Natural killer cell (primary cell): ENCODE results near the gene KCNJ12. TPM values are rescaled to one million over a fixed set of nuclear protein-coding genes. Genes with fewer than 3 reads are reported as not detected.

Experiments used
- ATAC-seq, 3 donors: fragments of 150-1000 bp in 2 of 3; fragments of 200-7000 bp in 1 of 3; cut with Tn5 transposase; 1 replicate in 1 of 3; 2 replicates in 2 of 3; pipeline ENCODE4 v1.10.0; 2021; ENCODE audit warnings: mild to moderate bottlenecking in 2 of 3, moderate library complexity in 2 of 3
- DNase-seq, 2 donors: peaks; one replicate each; pipeline versions ENCODE4 v3.0.0 to v3.0.0-alpha.2; 2013 to 2021; ENCODE audit warnings: mixed read lengths in 1 of 2
- H3K27ac ChIP-seq: one replicate; pipeline ENCODE4 v1.5.1; 2013; ENCODE audit warnings: mild to moderate bottlenecking, low read length
- H3K27me3 ChIP-seq: one replicate; pipeline ENCODE4 v1.6.1; 2013; ENCODE audit warnings: low read length; ENCODE audit not compliant: control insufficient read depth, insufficient read depth
- H3K36me3 ChIP-seq: one replicate; pipeline ENCODE4 v1.6.1; 2013; ENCODE audit warnings: low read length; ENCODE audit not compliant: control insufficient read depth, insufficient read depth
- H3K4me1 ChIP-seq: one replicate; pipeline ENCODE4 v1.6.1; 2013; ENCODE audit warnings: low read length; ENCODE audit not compliant: control insufficient read depth, insufficient read depth
- H3K4me3 ChIP-seq: one replicate; pipeline ENCODE4 v1.5.1; 2013; ENCODE audit warnings: low read length
- H3K9me3 ChIP-seq: one replicate; pipeline ENCODE4 v1.6.1; 2013; ENCODE audit warnings: low read length; ENCODE audit not compliant: control insufficient read depth, insufficient read depth
- H3K27ac Mint-ChIP-seq, 2 donors: one replicate each; pipeline ENCODE4 v1.8.0; 2022; ENCODE audit warnings: mild to moderate bottlenecking in 2 of 2, mixed read lengths in 2 of 2, moderate library complexity in 1 of 2
- H3K27me3 Mint-ChIP-seq, 2 donors: one replicate each; pipeline ENCODE4 v1.8.0; 2022; ENCODE audit warnings: low read depth in 2 of 2, mixed read lengths in 2 of 2
- H3K36me3 Mint-ChIP-seq: one replicate; pipeline ENCODE4 v1.8.0; 2022; ENCODE audit warnings: mixed read lengths
- H3K4me1 Mint-ChIP-seq, 2 donors: one replicate each; pipeline ENCODE4 v1.8.0; 2022; ENCODE audit warnings: mixed read lengths in 2 of 2
- H3K4me3 Mint-ChIP-seq: one replicate; pipeline ENCODE4 v1.8.0; 2022; ENCODE audit warnings: mild to moderate bottlenecking, moderate library complexity, mixed read lengths
- H3K9me3 Mint-ChIP-seq, 2 donors: one replicate each; pipeline ENCODE4 v1.8.0; 2022; ENCODE audit warnings: mixed read lengths in 2 of 2
- WGBS: methylation state at CpG from one replicate; pipeline ENCODE4 v1.1.7; 2013; ENCODE audit warnings: missing lambda C conversion rate; ENCODE audit not compliant: insufficient coverage; 5-methylcytosine and 5-hydroxymethylcytosine counted together
- intact Hi-C: fragments of 100-400 bp; cut with micrococcal nuclease; formaldehyde crosslinking; loops from one replicate; pipeline ENCODE4 v1.14.2; 2022
- total RNA-seq, 4 donors: library from RNA; stranded (reverse); fragments of 120-200 nt in 1 of 4; gene quantifications; one replicate each; pipeline versions ENCODE4 v1.2.3 to v1.2.4, GENCODE V29; 2013 to 2022
- TF ChIP-seq, protein P1 (sequence below): fragments of 200-600 bp; IDR thresholded peaks from one replicate; pipeline ENCODE4 v1.8.0; 2022; ENCODE audit warnings: antibody characterized with exemption

The KCNJ12 gene
- total RNA-seq, 3 donors from 2014 or later (not counting 1 experiment from before 2014, with no cell fraction given), result 0.14 TPM; not detected in 2

DNA sequence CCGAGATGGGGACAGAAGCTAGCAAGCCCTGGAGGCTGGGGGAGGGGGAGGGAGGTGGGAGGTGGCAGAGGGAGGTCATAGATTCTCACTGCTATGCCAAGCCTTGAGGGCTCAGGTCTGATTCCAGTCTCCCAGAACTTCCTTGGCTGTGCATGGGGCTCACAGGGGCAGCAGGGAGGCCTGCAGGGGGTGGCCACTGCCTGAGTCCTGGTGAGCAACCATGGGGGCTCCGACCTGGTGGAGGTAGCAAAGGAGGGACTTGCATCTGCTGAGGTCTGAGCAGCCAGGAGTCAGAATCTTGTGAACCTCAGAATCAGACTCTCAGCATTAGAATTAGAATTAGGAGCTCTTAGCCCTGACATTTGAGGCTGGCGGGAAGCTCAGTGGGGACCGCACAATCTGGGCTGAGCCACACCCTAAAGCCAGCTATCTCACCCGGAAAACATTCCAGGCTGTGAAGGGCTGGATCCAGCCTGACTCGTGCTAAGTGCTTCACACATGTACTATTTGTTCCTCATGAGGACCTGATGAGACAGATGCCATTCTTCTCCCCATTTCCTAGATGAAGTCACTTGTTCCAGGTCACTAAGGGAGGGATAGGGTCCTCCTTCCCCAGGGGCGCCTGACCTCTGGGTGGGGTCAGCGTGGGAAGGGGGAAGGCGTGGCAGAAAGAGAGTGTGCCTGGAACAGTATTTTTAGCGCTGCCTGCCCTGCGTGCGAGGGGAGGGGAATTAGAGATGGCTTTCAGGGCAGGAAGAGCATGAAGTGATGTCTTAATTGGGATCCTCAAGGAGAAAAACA lies 17.3 kb upstream of the KCNJ12 start:
- ATAC-seq (no peak), DNase-seq (no peak)
- Histone ChIP-seq H3K9me3 (no peaks in the 10 kb centered on the region), H3K4me3 (no peak overlapping the region), H3K36me3 (no peaks in the 10 kb centered on the region), H3K27me3 (no peaks in the 10 kb centered on the region), H3K27ac (no peak overlapping the region), H3K4me1 (peaks cover 4% of the 10 kb centered on the region)
- H3K36me3 Mint-ChIP-seq, result no peaks in the 10 kb centered on the region
- peaks cover 0 to 3% of the 10 kb centered on the region in 2 donors for H3K27me3 Mint-ChIP-seq
- intact Hi-C loops, result no loop called here
- 91% methylated on average over 12 of the region's 12 CpGs for WGBS
- H3K27ac Mint-ChIP-seq, result no peak overlapping the region
- peaks cover 3 to 7% of the 10 kb centered on the region in 2 donors for H3K4me1 Mint-ChIP-seq
- H3K4me3 Mint-ChIP-seq, result no peak overlapping the region
- TF ChIP-seq, protein P1, sequence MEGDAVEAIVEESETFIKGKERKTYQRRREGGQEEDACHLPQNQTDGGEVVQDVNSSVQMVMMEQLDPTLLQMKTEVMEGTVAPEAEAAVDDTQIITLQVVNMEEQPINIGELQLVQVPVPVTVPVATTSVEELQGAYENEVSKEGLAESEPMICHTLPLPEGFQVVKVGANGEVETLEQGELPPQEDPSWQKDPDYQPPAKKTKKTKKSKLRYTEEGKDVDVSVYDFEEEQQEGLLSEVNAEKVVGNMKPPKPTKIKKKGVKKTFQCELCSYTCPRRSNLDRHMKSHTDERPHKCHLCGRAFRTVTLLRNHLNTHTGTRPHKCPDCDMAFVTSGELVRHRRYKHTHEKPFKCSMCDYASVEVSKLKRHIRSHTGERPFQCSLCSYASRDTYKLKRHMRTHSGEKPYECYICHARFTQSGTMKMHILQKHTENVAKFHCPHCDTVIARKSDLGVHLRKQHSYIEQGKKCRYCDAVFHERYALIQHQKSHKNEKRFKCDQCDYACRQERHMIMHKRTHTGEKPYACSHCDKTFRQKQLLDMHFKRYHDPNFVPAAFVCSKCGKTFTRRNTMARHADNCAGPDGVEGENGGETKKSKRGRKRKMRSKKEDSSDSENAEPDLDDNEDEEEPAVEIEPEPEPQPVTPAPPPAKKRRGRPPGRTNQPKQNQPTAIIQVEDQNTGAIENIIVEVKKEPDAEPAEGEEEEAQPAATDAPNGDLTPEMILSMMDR, result no peak
- H3K9me3 Mint-ChIP-seq, result peaks cover 0 to 3% of the 10 kb centered on the region in 2 donors

DNA sequence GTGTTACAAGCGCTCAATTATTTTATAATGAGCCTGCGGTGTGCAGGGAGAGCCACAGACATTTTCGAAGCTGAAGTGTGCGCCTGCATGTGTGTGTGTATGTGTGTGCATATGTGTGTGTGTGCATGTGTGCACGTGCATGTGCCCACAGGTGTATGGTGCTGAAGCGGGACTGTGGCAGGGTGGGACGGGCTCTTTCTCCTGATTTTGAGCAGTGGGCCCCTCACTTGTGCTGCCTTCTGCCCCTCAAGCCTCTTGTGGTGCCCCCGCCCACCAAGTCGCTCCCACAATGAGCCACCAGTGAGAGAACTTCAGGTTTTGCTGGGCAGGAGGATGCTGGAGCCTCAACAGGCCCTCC lies 16.7 kb upstream of the KCNJ12 start:
- no peak for ATAC-seq

DNA sequence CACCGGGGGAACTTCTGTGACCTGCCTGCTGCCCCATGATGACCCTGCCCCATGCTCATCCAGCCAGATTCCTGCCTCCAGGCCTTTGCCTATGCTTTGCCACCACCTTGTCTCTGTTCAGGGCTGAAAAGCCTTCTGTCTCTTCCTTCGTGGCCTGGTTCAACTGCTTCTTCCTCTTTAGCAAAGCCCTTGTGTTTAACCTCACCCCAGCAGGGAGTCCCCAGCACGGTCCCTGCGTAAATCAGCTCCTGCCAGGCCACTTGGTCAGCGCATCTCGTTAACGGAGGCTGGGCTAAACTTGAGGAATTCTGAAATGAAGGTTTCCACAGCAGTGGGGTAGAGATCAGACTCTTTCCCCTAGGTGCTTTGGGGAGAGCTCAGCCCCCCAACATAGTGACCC lies 16.1 kb upstream of the KCNJ12 start:
- intact Hi-C loops, result no loop called here
- no peaks in the 10 kb centered on the region for H3K36me3 Mint-ChIP-seq
- no peaks in the 10 kb centered on the region for H3K9me3 ChIP-seq
- peaks cover 0 to 3% of the 10 kb centered on the region in 2 donors for H3K9me3 Mint-ChIP-seq
- peaks cover 14% of the 10 kb centered on the region for H3K4me1 ChIP-seq
- H3K4me3 Mint-ChIP-seq, result no peak overlapping the region
- TF ChIP-seq, protein P1, result no peak
- 53% methylated on average over 7 of the region's 7 CpGs for WGBS
- H3K27me3 Mint-ChIP-seq, result no peaks in the 10 kb centered on the region
- ATAC-seq (no peak), DNase-seq (no peak)
- no peaks in the 10 kb centered on the region for H3K27me3 ChIP-seq
- H3K27ac ChIP-seq, result no peak overlapping the region
- H3K27ac Mint-ChIP-seq, result no peak overlapping the region
- H3K36me3 ChIP-seq, result no peaks in the 10 kb centered on the region
- peaks cover 7 to 8% of the 10 kb centered on the region in 2 donors for H3K4me1 Mint-ChIP-seq
- H3K4me3 ChIP-seq, result no peak overlapping the region

More for the DNA sequence above, 16.7 kb upstream of the KCNJ12 start:
- Histone ChIP-seq H3K4me1 (peaks cover 10% of the 10 kb centered on the region), H3K4me3 (no peak overlapping the region), H3K27ac (no peak overlapping the region), H3K9me3 (no peaks in the 10 kb centered on the region), H3K36me3 (no peaks in the 10 kb centered on the region), H3K27me3 (no peaks in the 10 kb centered on the region)
- Mint-ChIP-seq H3K9me3 (peaks cover 0 to 3% of the 10 kb centered on the region in 2 donors), H3K27me3 (peaks cover 0 to 3% of the 10 kb centered on the region in 2 donors), H3K4me3 (no peak overlapping the region), H3K4me1 (peaks cover 7 to 12% of the 10 kb centered on the region in 2 donors), H3K36me3 (no peaks in the 10 kb centered on the region), H3K27ac (no peak overlapping the region)
- intact Hi-C loops, result no loop called here
- 82% methylated on average over 9 of the region's 9 CpGs for WGBS
- TF ChIP-seq, protein P1, result no peak
- no peak for DNase-seq
